T1000 (cell line): Measurements from ENCODE around the gene ATG2A.

Experiments used
- DNase-seq: peaks from one replicate; lab custom pipeline; 2025; ENCODE audit warnings: mixed read lengths; lab: John Stamatoyannopoulos, UW

The ATG2A gene

GRCh38 chr11:64885367-64886286, 31.4 kb downstream of the ATG2A start:
- no peak for DNase-seq

GRCh38 chr11:64884019-64884418, 33.0 kb downstream of the ATG2A start:
- no peak for DNase-seq

- no peak for DNase-seq
Observed at GRCh38 chr11:64883575-64883974, 33.4 kb downstream of the ATG2A start.

- DNase-seq: no peak
Observed at GRCh38 chr11:64882243-64882642, 34.8 kb downstream of the ATG2A start.

- no peak for DNase-seq
Observed at GRCh38 chr11:64881476-64881875, 35.5 kb downstream of the ATG2A start.

- DNase-seq: no peak
Observed at GRCh38 chr11:64880240-64881001, 36.6 kb downstream of the ATG2A start.

GRCh38 chr11:64879244-64879900, 37.6 kb downstream of the ATG2A start:
- no peak for DNase-seq

- DNase-seq: peak; percentile 98
Observed at GRCh38 chr11:64878494-64879243, 38.3 kb downstream of the ATG2A start, which contains the start of gene EHD1. Gene EHD1, minus strand, starts transcription at chr11:64878621. Its CDS starts 157 bp downstream, at chr11:64878464.

- DNase-seq: no peak
Observed at GRCh38 chr11:64878223-64878493, 38.9 kb downstream of the ATG2A start.

GRCh38 chr11:64877390-64878222, 39.4 kb downstream of the ATG2A start:
- DNase-seq: no peak

GRCh38 chr11:64876835-64877341, 40.1 kb downstream of the ATG2A start:
- DNase-seq: peak; percentile 39

- no peak for DNase-seq
Observed at GRCh38 chr11:64876229-64876750, 40.7 kb downstream of the ATG2A start.

- DNase-seq: no peak
Observed at GRCh38 chr11:64875369-64876228, 41.4 kb downstream of the ATG2A start.

- no peak for DNase-seq
Observed at GRCh38 chr11:64874308-64875240, 42.4 kb downstream of the ATG2A start.

- no peak for DNase-seq
Observed at GRCh38 chr11:64872790-64873488, 44.1 kb downstream of the ATG2A start.

- DNase-seq: no peak
Observed at GRCh38 chr11:64871492-64871891, 45.5 kb downstream of the ATG2A start.

- DNase-seq: no peak
Observed at GRCh38 chr11:64870893-64871466, 46.0 kb downstream of the ATG2A start.
